Measurements from ENCODE around the gene GPC6.

Gene GPC6

DNA sequence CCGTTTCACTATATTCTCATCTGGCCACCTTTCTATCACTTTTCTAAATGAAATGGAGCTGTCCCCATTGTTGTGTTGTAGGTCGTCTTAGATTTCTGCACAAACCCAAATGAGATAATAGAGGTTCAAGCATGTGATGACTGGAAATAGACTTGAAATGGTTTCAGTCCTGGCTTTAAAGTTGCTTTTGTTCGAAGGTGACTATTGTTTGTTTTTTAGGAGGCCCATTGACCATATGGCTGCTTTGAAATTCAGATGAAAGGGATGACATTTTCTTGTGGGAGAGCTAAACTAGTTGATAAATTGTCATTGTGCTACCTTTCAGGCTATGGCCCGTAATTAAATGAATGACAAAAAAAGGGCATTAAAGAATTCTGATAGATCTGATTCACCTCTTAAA is 583.7 kb downstream of the GPC6 start:
- H3K4me3 ChIP-seq (ENCODE audit: insufficient read depth, low read length, poor library complexity, severe bottlenecking) = no peak overlapping the region
- no peaks in the 10 kb centered on the region for H3K9me3 ChIP-seq (ENCODE audit: insufficient read depth, low read length)
- no peaks in the 10 kb centered on the region for H3K9me2 ChIP-seq (replicated peaks; ENCODE audit: insufficient read depth, low read length)
- no peak overlapping the region for H3K9ac ChIP-seq (ENCODE audit: low read length)
- no peaks in the 10 kb centered on the region for H4K20me1 ChIP-seq (ENCODE audit: low read depth, low read length)
- no peaks in the 10 kb centered on the region for H3F3A ChIP-seq (ENCODE audit: insufficient read depth)
- TF ChIP-seq, protein P1, sequence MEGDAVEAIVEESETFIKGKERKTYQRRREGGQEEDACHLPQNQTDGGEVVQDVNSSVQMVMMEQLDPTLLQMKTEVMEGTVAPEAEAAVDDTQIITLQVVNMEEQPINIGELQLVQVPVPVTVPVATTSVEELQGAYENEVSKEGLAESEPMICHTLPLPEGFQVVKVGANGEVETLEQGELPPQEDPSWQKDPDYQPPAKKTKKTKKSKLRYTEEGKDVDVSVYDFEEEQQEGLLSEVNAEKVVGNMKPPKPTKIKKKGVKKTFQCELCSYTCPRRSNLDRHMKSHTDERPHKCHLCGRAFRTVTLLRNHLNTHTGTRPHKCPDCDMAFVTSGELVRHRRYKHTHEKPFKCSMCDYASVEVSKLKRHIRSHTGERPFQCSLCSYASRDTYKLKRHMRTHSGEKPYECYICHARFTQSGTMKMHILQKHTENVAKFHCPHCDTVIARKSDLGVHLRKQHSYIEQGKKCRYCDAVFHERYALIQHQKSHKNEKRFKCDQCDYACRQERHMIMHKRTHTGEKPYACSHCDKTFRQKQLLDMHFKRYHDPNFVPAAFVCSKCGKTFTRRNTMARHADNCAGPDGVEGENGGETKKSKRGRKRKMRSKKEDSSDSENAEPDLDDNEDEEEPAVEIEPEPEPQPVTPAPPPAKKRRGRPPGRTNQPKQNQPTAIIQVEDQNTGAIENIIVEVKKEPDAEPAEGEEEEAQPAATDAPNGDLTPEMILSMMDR (IDR thresholded peaks at IDR 0.05; ENCODE audit: insufficient read depth, low read length, poor library complexity, severe bottlenecking) = no peak
- no peak for TF ChIP-seq EZH2phosphoT487 (conservative IDR thresholded peaks at IDR 0.05; ENCODE audit: low read length)
- H3K27me3 ChIP-seq (ENCODE audit: low read length) = no peaks in the 10 kb centered on the region
- H3K4me2 ChIP-seq (ENCODE audit: low read depth, low read length, poor library complexity, severe bottlenecking) = no peak overlapping the region
- H3K27ac ChIP-seq (ENCODE audit: low read depth, low read length) = no peak overlapping the region
- H2AFZ ChIP-seq (ENCODE audit: low read depth, low read length, severe bottlenecking) = no peak overlapping the region
- no peaks in the 10 kb centered on the region for H3K36me3 ChIP-seq (ENCODE audit: low read length)
- no peaks in the 10 kb centered on the region for H3K79me2 ChIP-seq (ENCODE audit: insufficient read depth, low read length)

DNA sequence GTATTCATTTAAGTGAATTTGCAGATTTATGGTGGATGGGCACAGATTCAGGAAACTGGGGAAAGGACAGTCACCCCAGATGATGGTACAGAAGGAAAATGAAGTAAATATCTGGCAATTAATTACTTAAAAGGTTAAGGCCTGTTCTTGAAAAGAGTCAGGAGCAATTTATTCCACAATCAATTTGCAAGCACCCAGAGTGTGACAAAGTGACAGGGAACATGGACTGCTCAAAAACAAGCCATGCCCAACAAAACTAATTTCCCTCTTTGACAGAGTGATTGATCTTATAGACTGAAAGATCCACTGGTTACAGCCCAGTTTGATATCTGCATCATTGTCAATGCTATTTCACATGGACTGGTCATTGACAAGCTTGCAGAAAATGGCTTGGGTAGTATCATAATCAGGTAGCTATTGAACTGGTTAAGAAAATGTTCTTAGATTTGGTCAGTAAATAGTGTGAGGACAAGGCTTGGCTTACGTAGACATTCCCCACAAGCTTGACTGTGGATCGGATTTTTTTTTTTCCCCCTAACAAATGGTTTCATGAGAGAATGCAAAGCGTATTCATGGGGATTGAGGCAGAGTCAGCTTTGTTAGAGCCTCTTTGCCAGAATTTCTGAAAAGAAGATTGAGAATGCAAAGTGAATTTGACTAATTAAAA is 584.6 kb downstream of the GPC6 start:
- Histone ChIP-seq H3K27ac (ENCODE audit: low read depth, low read length) (no peak overlapping the region), H3K9me3 (ENCODE audit: insufficient read depth, low read length) (no peaks in the 10 kb centered on the region), H3K27me3 (ENCODE audit: low read length) (no peaks in the 10 kb centered on the region), H3F3A (ENCODE audit: insufficient read depth) (no peaks in the 10 kb centered on the region), H3K9me2 (replicated peaks; ENCODE audit: insufficient read depth, low read length) (no peaks in the 10 kb centered on the region), H3K4me2 (ENCODE audit: low read depth, low read length, poor library complexity, severe bottlenecking) (no peak overlapping the region), H2AFZ (ENCODE audit: low read depth, low read length, severe bottlenecking) (no peak overlapping the region), H4K20me1 (ENCODE audit: low read depth, low read length) (no peaks in the 10 kb centered on the region), H3K79me2 (ENCODE audit: insufficient read depth, low read length) (no peaks in the 10 kb centered on the region), H3K36me3 (ENCODE audit: low read length) (no peaks in the 10 kb centered on the region), H3K4me3 (ENCODE audit: insufficient read depth, low read length, poor library complexity, severe bottlenecking) (no peak overlapping the region), H3K9ac (ENCODE audit: low read length) (no peak overlapping the region)
- no peak for TF ChIP-seq EZH2phosphoT487 (conservative IDR thresholded peaks at IDR 0.05; ENCODE audit: low read length)
- TF ChIP-seq, protein P1 (IDR thresholded peaks at IDR 0.05; ENCODE audit: insufficient read depth, low read length, poor library complexity, severe bottlenecking) = no peak

DNA sequence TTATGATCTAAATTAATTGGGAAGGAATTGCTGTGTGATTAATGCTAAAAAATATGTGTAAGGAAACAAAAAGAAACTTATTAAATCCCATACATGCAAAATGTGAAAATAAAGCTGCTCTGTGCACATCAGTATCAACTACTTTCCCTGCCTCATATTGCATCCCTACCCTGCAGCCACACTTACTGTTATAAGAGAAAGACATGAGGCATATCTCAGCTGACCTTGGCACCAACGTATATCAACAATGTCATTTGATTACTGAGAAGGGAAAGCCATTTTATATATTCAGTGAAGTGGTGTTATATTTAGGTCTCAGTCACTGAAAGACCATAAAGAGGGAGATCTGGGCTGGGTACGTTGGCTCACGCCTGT is 585.1 kb downstream of the GPC6 start:
- Histone ChIP-seq H3K36me3 (ENCODE audit: low read length) (no peaks in the 10 kb centered on the region), H3K9me2 (replicated peaks; ENCODE audit: insufficient read depth, low read length) (no peaks in the 10 kb centered on the region), H3K4me3 (ENCODE audit: insufficient read depth, low read length, poor library complexity, severe bottlenecking) (no peak overlapping the region), H3K9me3 (ENCODE audit: insufficient read depth, low read length) (no peaks in the 10 kb centered on the region), H3K27ac (ENCODE audit: low read depth, low read length) (no peak overlapping the region), H2AFZ (ENCODE audit: low read depth, low read length, severe bottlenecking) (no peak overlapping the region), H4K20me1 (ENCODE audit: low read depth, low read length) (no peaks in the 10 kb centered on the region), H3K9ac (ENCODE audit: low read length) (no peak overlapping the region), H3K27me3 (ENCODE audit: low read length) (no peaks in the 10 kb centered on the region), H3K4me2 (ENCODE audit: low read depth, low read length, poor library complexity, severe bottlenecking) (no peak overlapping the region), H3K79me2 (ENCODE audit: insufficient read depth, low read length) (no peaks in the 10 kb centered on the region), H3F3A (ENCODE audit: insufficient read depth) (no peaks in the 10 kb centered on the region)
- TF ChIP-seq, protein P1 (IDR thresholded peaks at IDR 0.05; ENCODE audit: insufficient read depth, low read length, poor library complexity, severe bottlenecking) = no peak
- TF ChIP-seq EZH2phosphoT487 (conservative IDR thresholded peaks at IDR 0.05; ENCODE audit: low read length) = no peak
